22Rv1 (cell line): ENCODE results near the gene CDK5RAP2.

Source experiments
- CTCF ChIP-seq: fragments of 450-650 bp; IDR thresholded peaks from 2 replicates; pipeline ENCODE4 v1.5.1; 2017; ENCODE audit warnings: mild to moderate bottlenecking
- ZFX ChIP-seq: fragments of 450-650 bp; IDR thresholded peaks from 2 replicates; pipeline ENCODE4 v1.6.1; 2017; ENCODE audit warnings: antibody characterized with exemption, borderline replicate concordance

- TF ChIP-seq CTCF, result no peak
- TF ChIP-seq ZFX, result no peak
Measured at GRCh38 chr9:120389300-120389699, 190.7 kb downstream of the CDK5RAP2 start.
